Smooth muscle cell (in vitro differentiated cells): ENCODE results near the gene CNTFR. TPM values are rescaled to one million over a fixed set of nuclear protein-coding genes. Genes with fewer than 3 reads are reported as not detected.

ENCODE experiments used
- DNase-seq: peaks from one replicate; lab custom pipeline; 2025; ENCODE audit not compliant: unreplicated experiment; lab: John Stamatoyannopoulos, UW
- H2AFZ ChIP-seq: fragments of 200-600 bp; sonication (generic); 2 replicates; pipeline ENCODE4 v1.6.0; 2016; ENCODE audit warnings: antibody characterized with exemption, low read depth, mild to moderate bottlenecking
- H3F3A ChIP-seq: fragments of 200-600 bp; sonication (generic); 2 replicates; pipeline ENCODE4 v1.6.0; 2017; ENCODE audit warnings: antibody characterized with exemption, low read depth
- H3K27ac ChIP-seq: fragments of 200-600 bp; sonication (generic); 2 replicates; pipeline ENCODE4 v1.5.1; 2016; ENCODE audit warnings: low read depth, mild to moderate bottlenecking
- H3K27me3 ChIP-seq: fragments of 200-600 bp; sonication (generic); 2 replicates; pipeline ENCODE4 v1.6.1; 2016; ENCODE audit warnings: low read depth, mild to moderate bottlenecking
- H3K36me3 ChIP-seq: fragments of 200-600 bp; sonication (generic); 2 replicates; pipeline ENCODE4 v1.5.1; 2016; ENCODE audit warnings: low read depth
- H3K4me1 ChIP-seq: fragments of 200-600 bp; sonication (generic); 2 replicates; pipeline ENCODE4 v1.5.1; 2016; ENCODE audit warnings: low read depth
- H3K4me2 ChIP-seq: fragments of 200-600 bp; sonication (generic); 2 replicates; pipeline ENCODE4 v1.6.0; 2016; ENCODE audit warnings: mild to moderate bottlenecking
- H3K4me3 ChIP-seq: fragments of 200-600 bp; sonication (generic); 2 replicates; pipeline ENCODE4 v1.5.1; 2016; ENCODE audit warnings: mild to moderate bottlenecking
- H3K79me2 ChIP-seq: fragments of 200-600 bp; sonication (generic); 2 replicates; pipeline ENCODE4 v1.6.0; 2016; ENCODE audit warnings: low read depth, mild to moderate bottlenecking
- H3K9ac ChIP-seq: fragments of 200-600 bp; sonication (generic); 2 replicates; pipeline ENCODE4 v1.6.0; 2016; ENCODE audit warnings: low read depth
- H3K9me3 ChIP-seq: fragments of 200-600 bp; sonication (generic); replicated peaks from 2 replicates; pipeline ENCODE4 v1.5.1; 2016; ENCODE audit warnings: low read depth
- H4K20me1 ChIP-seq: fragments of 200-600 bp; sonication (generic); 2 replicates; pipeline ENCODE4 v1.6.0; 2016; ENCODE audit warnings: low read depth
- WGBS: methylation state at CpG from one replicate; pipeline ENCODE4 v1.1.7; 2016; ENCODE audit warnings: low lambda C conversion rate; 5-methylcytosine and 5-hydroxymethylcytosine counted together
- polyA plus RNA-seq: library from polyadenylated mRNA; unstranded; fragments of >200 nt; fragmentation: Nextera tagmentation; extraction: Ambion mirVana; gene quantifications from 2 replicates; pipeline ENCODE4 v1.2.1, GENCODE V29; 2016
- total RNA-seq: library from RNA; depleted of rRNA; stranded (reverse); fragments of >200 nt; gene quantifications from 2 replicates; pipeline ENCODE4 v1.2.3, GENCODE V29; 2014
- TF ChIP-seq, protein P1 (sequence below): fragments of 200-600 bp; sonication (generic); IDR thresholded peaks from 2 replicates; pipeline ENCODE4 v1.5.1; 2017; ENCODE audit warnings: borderline replicate concordance, mild to moderate bottlenecking, antibody characterized with exemption; ENCODE audit not compliant: insufficient read depth, poor library complexity, severe bottlenecking

CNTFR gene
- total and polyA plus RNA-seq, 2 experiments from 2014 or later: 4.3 to 16.4 TPM

DNA sequence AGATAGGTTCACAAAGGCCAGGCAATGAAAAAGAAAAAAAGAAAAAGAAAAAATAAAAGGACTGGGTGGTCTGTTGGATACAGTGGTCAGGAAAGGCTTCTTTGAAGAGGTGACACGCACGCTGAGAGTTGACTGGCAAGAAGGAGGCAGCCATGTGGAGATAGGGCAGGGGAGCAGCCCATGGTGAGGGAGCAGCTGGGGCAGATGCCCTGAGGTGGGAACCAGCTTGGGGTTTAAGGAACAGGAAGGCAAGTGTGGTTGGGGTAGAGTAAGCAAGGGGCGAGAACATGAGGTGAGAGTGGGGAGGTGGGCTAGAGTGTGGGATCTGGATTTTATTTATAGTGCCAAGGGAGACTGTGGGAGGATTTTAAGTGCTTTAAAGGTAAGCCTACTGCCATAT lies 73.6 kb downstream of the CNTFR start:
- Histone ChIP-seq H3K27ac (no peak overlapping the region), H3K4me2 (no peak overlapping the region), H3K9ac (no peak overlapping the region), H3F3A (no peaks in the 10 kb centered on the region), H3K9me3 (no peaks in the 10 kb centered on the region), H2AFZ (no peak overlapping the region), H3K36me3 (no peaks in the 10 kb centered on the region), H3K27me3 (peaks cover 5% of the 10 kb centered on the region), H3K79me2 (no peaks in the 10 kb centered on the region), H4K20me1 (no peaks in the 10 kb centered on the region), H3K4me1 (peaks cover 16% of the 10 kb centered on the region), H3K4me3 (no peak overlapping the region)
- 94% methylated on average over 3 of the region's 3 CpGs for WGBS
- DNase-seq: no peak
- TF ChIP-seq, protein P1, sequence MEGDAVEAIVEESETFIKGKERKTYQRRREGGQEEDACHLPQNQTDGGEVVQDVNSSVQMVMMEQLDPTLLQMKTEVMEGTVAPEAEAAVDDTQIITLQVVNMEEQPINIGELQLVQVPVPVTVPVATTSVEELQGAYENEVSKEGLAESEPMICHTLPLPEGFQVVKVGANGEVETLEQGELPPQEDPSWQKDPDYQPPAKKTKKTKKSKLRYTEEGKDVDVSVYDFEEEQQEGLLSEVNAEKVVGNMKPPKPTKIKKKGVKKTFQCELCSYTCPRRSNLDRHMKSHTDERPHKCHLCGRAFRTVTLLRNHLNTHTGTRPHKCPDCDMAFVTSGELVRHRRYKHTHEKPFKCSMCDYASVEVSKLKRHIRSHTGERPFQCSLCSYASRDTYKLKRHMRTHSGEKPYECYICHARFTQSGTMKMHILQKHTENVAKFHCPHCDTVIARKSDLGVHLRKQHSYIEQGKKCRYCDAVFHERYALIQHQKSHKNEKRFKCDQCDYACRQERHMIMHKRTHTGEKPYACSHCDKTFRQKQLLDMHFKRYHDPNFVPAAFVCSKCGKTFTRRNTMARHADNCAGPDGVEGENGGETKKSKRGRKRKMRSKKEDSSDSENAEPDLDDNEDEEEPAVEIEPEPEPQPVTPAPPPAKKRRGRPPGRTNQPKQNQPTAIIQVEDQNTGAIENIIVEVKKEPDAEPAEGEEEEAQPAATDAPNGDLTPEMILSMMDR: no peak

DNA sequence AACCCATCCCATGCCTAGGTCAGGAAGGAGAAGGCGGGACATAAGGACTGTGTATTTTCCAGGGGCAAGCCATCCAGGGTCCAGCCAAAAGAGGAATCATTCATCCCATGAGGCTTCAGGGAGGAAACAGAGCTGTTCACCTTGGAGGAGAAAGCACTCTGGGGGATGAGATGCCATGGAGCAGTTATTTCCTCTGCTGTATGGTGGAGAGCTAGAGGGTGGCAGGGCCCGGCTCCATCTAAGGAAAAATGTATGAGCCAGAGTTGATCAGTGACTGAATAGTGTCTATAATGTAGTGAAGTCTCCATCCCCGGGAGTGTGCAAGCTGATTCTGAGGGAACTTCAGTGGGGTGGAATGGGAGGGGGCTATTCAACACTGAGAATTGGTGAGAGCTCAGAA lies 74.7 kb downstream of the CNTFR start:
- H3K36me3 ChIP-seq: no peaks in the 10 kb centered on the region
- H4K20me1 ChIP-seq: no peaks in the 10 kb centered on the region
- H3K9me3 ChIP-seq: no peaks in the 10 kb centered on the region
- no peak overlapping the region for H3K9ac ChIP-seq
- no peak overlapping the region for H2AFZ ChIP-seq
- H3K4me2 ChIP-seq: no peak overlapping the region
- DNase-seq: no peak
- no peaks in the 10 kb centered on the region for H3K79me2 ChIP-seq
- no peaks in the 10 kb centered on the region for H3K27me3 ChIP-seq
- no peak overlapping the region for H3K4me3 ChIP-seq
- TF ChIP-seq, protein P1: no peak
- no peaks in the 10 kb centered on the region for H3F3A ChIP-seq
- peaks cover 16% of the 10 kb centered on the region for H3K4me1 ChIP-seq
- 92% methylated on average over 3 of the region's 3 CpGs for WGBS
- no peak overlapping the region for H3K27ac ChIP-seq

DNA sequence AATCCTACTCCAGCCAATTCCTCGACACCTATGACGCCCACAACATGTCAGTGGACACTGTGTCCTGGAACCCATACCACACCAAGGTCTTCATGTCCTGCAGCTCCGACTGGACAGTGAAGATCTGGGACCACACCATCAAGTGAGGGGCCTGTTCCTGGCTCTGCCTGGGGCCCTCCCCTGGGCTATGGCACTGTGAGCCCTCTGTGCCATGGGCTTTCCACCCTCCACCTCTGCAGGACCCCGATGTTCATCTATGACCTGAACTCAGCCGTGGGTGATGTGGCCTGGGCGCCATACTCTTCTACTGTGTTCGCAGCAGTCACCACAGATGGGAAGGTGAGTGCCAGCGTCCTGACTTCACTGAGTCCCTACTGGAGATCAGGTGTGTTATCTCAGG lies 75.1 kb downstream of the CNTFR start:
- H3F3A ChIP-seq: no peaks in the 10 kb centered on the region
- H3K36me3 ChIP-seq: no peaks in the 10 kb centered on the region
- no peaks in the 10 kb centered on the region for H3K9me3 ChIP-seq
- no peaks in the 10 kb centered on the region for H4K20me1 ChIP-seq
- no peaks in the 10 kb centered on the region for H3K27me3 ChIP-seq
- H3K4me2 ChIP-seq: no peak overlapping the region
- TF ChIP-seq, protein P1: no peak
- WGBS: 95% methylated on average over 8 of the region's 8 CpGs
- H3K4me1 ChIP-seq: peaks cover 16% of the 10 kb centered on the region
- DNase-seq: no peak
- no peak overlapping the region for H3K9ac ChIP-seq
- H3K79me2 ChIP-seq: no peaks in the 10 kb centered on the region
- H3K4me3 ChIP-seq: no peak overlapping the region
- no peak overlapping the region for H2AFZ ChIP-seq
- no peak overlapping the region for H3K27ac ChIP-seq

DNA sequence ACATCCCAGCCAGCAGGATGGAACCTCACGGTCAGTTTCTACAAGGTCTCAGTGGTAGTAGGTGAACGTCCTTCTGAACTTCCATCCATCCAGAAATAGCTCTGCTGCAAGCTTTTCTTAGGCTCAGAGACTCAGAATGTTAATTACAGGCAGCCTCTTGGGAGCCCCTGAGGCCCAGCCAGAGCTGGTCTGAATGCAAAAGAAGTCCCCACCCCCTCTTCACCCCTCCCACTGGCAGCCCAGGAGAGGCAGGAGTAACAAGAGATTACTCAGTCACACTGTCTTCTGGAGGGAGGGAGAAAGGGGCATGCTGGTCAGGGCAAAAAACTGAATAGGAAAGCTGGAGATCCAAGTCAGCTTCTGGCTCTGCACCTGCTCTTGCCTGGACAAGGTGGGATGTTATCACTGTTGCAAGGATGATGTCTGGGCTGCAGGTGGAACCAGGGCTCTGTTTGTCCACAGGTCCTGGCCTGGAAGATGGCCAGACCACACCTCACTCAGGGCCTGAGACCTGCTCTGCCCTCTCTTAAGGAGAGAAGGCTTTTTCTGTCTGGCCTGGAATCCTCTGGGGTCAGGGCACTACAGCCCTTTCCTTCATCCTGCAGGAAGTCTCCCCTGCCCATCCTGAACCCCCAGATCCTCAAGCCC lies 75.8 kb downstream of the CNTFR start:
- no peak overlapping the region for H3K4me2 ChIP-seq
- DNase-seq: no peak
- TF ChIP-seq, protein P1: no peak
- H3K27ac ChIP-seq: no peak overlapping the region
- H3K9me3 ChIP-seq: no peaks in the 10 kb centered on the region
- no peaks in the 10 kb centered on the region for H3K79me2 ChIP-seq
- no peak overlapping the region for H2AFZ ChIP-seq
- no peaks in the 10 kb centered on the region for H3K27me3 ChIP-seq
- H3K4me1 ChIP-seq: peaks cover 16% of the 10 kb centered on the region
- H4K20me1 ChIP-seq: no peaks in the 10 kb centered on the region
- 29% methylated on average over 2 of the region's 2 CpGs for whole genome bisulfite sequencing
- H3K4me3 ChIP-seq: no peak overlapping the region
- H3F3A ChIP-seq: no peaks in the 10 kb centered on the region
- no peaks in the 10 kb centered on the region for H3K36me3 ChIP-seq
- no peak overlapping the region for H3K9ac ChIP-seq
